T-helper 17 cell (primary cell): ENCODE measurements around the gene GALNT15. TPM values are rescaled to one million over a fixed set of nuclear protein-coding genes. Genes with fewer than 3 reads are reported as not detected.

Experiments
- ATAC-seq: fragments of 150-1000 bp; cut with Tn5 transposase; 2 replicates; pipeline ENCODE4 v1.10.0; 2021; ENCODE audit warnings: mild to moderate bottlenecking, moderate library complexity
- DNase-seq, 3 donors: peaks; one replicate each; pipeline versions ENCODE4 v3.0.0 to v3.0.0-alpha.2; 2020 to 2021
- H3K9me3 ChIP-seq: one replicate; pipeline ENCODE4 v1.7.0; 2013; ENCODE audit warnings: low read length, mild to moderate bottlenecking; ENCODE audit not compliant: control insufficient read depth, poor library complexity, severe bottlenecking
- H3K27ac Mint-ChIP-seq: one replicate; pipeline ENCODE4 v1.8.0; 2022; ENCODE audit warnings: mild to moderate bottlenecking, moderate library complexity, mixed read lengths
- H3K27me3 Mint-ChIP-seq: one replicate; pipeline ENCODE4 v1.8.0; 2022; ENCODE audit warnings: mixed read lengths
- H3K36me3 Mint-ChIP-seq: one replicate; pipeline ENCODE4 v1.8.0; 2022; ENCODE audit warnings: low read depth, mixed read lengths
- H3K4me1 Mint-ChIP-seq: one replicate; pipeline ENCODE4 v1.8.0; 2022; ENCODE audit warnings: mild to moderate bottlenecking, mixed read lengths
- H3K4me3 Mint-ChIP-seq: one replicate; pipeline ENCODE4 v1.8.0; 2022; ENCODE audit warnings: mild to moderate bottlenecking, moderate library complexity, mixed read lengths
- total RNA-seq, 4 donors: library from RNA in 2 of 4; stranded (reverse) in 2 of 4; gene quantifications; one replicate each; pipeline ENCODE4 v1.2.3 and lab custom pipeline; 2022 to 2026

The GALNT15 gene
- total RNA-seq, 2 donors from 2014 or later = 0.42 TPM; not detected in 1

- H3K4me1 Mint-ChIP-seq = peaks cover 5% of the 10 kb centered on the region
- ATAC-seq = no peak
- H3K9me3 ChIP-seq = no peaks in the 10 kb centered on the region
- H3K27ac Mint-ChIP-seq = no peak overlapping the region
- no peak for DNase-seq
- no peak overlapping the region for H3K4me3 Mint-ChIP-seq
- H3K36me3 Mint-ChIP-seq = no peaks in the 10 kb centered on the region
- peaks cover 11% of the 10 kb centered on the region for H3K27me3 Mint-ChIP-seq
These were observed 9.3 kb downstream of the GALNT15 start for GRCh38 chr3:16183601-16184270.

GRCh38 chr3:16186086-16186485, 11.6 kb downstream of the GALNT15 start:
- H3K27ac Mint-ChIP-seq = no peak overlapping the region
- peaks cover 6% of the 10 kb centered on the region for H3K27me3 Mint-ChIP-seq
- H3K4me1 Mint-ChIP-seq = peaks cover 3% of the 10 kb centered on the region
- ATAC-seq (no peak), DNase-seq (no peak)
- H3K36me3 Mint-ChIP-seq = no peaks in the 10 kb centered on the region
- H3K9me3 ChIP-seq = no peaks in the 10 kb centered on the region
- H3K4me3 Mint-ChIP-seq = no peak overlapping the region

DNA sequence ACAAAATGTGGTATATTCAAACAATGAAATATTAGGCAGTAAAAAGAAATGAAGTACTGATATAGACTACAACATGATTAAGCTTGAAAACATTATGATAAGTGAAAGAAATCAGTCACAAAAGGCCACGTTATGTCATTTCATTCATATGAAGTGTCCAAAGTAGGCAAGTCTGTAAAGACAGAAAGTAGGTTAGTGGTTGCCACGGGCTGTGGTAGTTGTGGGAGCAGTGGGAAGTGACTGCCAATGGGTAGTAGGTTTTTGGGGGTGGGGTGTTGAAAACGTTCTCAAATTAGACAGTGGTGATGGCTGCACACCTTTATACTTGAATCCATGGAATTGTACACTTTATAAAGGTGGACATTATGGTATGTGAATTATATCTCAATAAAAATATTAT, 12.1 kb downstream of the GALNT15 start:
- no peak for ATAC-seq
- DNase-seq = no peak
- Mint-ChIP-seq H3K27me3 (peaks cover 6% of the 10 kb centered on the region), H3K36me3 (no peaks in the 10 kb centered on the region), H3K27ac (no peak overlapping the region), H3K4me3 (no peak overlapping the region), H3K4me1 (peaks cover 3% of the 10 kb centered on the region)
- no peaks in the 10 kb centered on the region for H3K9me3 ChIP-seq

DNA sequence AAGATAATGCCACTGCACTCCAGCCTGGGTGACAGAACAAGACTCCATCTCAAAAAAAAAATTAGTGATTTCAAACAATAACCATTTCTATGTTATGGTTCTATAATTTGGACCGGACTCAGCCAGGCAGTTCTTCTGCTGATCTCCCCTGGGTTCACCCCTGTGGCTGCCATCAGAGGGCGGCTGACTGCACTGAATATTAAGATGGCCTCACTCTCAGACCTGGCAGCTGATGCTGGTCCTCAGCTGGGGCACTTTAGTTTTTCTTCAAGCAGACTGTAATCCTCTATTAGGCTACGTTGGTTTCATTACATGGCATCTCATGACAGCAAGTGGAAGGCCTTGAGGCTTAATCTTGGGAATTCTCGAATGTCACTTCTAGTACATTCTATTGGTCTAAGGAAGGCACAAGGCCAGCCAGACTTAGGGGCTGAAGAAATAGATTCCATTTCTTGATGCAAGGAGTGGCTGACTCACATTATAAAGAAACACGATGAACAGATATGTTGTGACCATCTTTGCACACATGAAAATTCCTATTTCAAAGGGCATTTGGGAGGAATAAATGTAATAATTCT, 12.8 kb downstream of the GALNT15 start:
- no peaks in the 10 kb centered on the region for H3K9me3 ChIP-seq
- H3K4me1 Mint-ChIP-seq = peaks cover 3% of the 10 kb centered on the region
- H3K4me3 Mint-ChIP-seq = no peak overlapping the region
- H3K36me3 Mint-ChIP-seq = no peaks in the 10 kb centered on the region
- peaks cover 6% of the 10 kb centered on the region for H3K27me3 Mint-ChIP-seq
- DNase-seq = no peak
- no peak for ATAC-seq
- H3K27ac Mint-ChIP-seq = no peak overlapping the region

DNA sequence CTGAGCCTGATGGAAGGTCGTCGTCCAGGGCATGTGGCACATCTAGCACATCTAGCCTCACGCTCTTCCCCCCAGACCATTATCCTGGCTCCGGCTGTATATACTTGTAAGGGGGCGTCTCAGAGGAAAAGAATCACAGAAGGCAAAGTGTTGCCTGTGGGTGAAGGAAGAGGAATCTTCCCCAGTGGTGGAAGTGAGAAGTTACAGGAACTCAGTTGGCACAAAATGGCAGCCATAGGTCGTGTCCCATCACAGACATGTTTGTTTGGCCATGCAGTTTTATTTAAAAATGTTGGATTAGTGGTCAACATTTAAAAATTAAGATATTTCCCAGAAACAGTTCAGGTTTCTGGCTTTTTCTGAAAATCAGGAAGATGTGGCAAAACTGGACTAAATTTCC, 13.6 kb downstream of the GALNT15 start:
- H3K4me1 Mint-ChIP-seq = peaks cover 3% of the 10 kb centered on the region
- no peaks in the 10 kb centered on the region for H3K9me3 ChIP-seq
- no peaks in the 10 kb centered on the region for H3K36me3 Mint-ChIP-seq
- peaks cover 6% of the 10 kb centered on the region for H3K27me3 Mint-ChIP-seq
- no peak overlapping the region for H3K4me3 Mint-ChIP-seq
- DNase-seq (no peak), ATAC-seq (no peak)
- H3K27ac Mint-ChIP-seq = no peak overlapping the region

DNA sequence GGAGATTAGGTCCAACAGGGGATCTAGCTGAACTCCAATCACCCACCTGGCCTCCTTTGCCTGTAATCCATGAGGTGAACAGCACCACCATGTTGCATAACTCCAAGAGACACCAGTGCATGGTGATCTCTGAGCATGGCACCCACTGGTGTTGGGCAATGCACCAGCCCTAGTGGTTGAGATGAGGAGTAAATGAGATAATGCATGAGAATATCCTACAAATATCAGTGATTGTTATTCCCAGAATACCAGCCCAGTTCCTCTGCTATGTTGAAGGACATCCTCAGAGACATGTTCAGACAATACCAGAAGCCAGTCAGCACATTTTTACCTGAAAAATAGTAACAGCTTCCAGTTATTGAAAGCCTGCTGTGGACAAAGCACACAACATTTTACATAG, 14.7 kb downstream of the GALNT15 start:
- no peak for ATAC-seq
- H3K36me3 Mint-ChIP-seq = no peaks in the 10 kb centered on the region
- H3K9me3 ChIP-seq = no peaks in the 10 kb centered on the region
- H3K4me1 Mint-ChIP-seq = peaks cover 3% of the 10 kb centered on the region
- DNase-seq = no peak
- H3K4me3 Mint-ChIP-seq = no peak overlapping the region
- peaks cover 6% of the 10 kb centered on the region for H3K27me3 Mint-ChIP-seq
- H3K27ac Mint-ChIP-seq = no peak overlapping the region

GRCh38 chr3:16190704-16191103, 16.2 kb downstream of the GALNT15 start:
- Mint-ChIP-seq H3K4me3 (no peak overlapping the region), H3K36me3 (no peaks in the 10 kb centered on the region), H3K27me3 (peaks cover 6% of the 10 kb centered on the region)

GRCh38 chr3:16191591-16191990, 17.1 kb downstream of the GALNT15 start:
- no peak overlapping the region for H3K4me3 Mint-ChIP-seq
- peaks cover under 1% of the 10 kb centered on the region for H3K4me1 Mint-ChIP-seq
- H3K27ac Mint-ChIP-seq = no peak overlapping the region
- H3K27me3 Mint-ChIP-seq = peaks cover 6% of the 10 kb centered on the region
- ATAC-seq = no peak
- H3K36me3 Mint-ChIP-seq = no peaks in the 10 kb centered on the region
- H3K9me3 ChIP-seq = no peaks in the 10 kb centered on the region
- no peak for DNase-seq

More at GRCh38 chr3:16190704-16191103, 16.2 kb downstream of the GALNT15 start:
- Mint-ChIP-seq H3K4me1 (peaks cover 3% of the 10 kb centered on the region), H3K27ac (no peak overlapping the region)
- DNase-seq (no peak), ATAC-seq (no peak)
- H3K9me3 ChIP-seq = no peaks in the 10 kb centered on the region

- no peaks in the 10 kb centered on the region for H3K36me3 Mint-ChIP-seq
- H3K27ac Mint-ChIP-seq = no peak overlapping the region
- no peak for ATAC-seq
- H3K9me3 ChIP-seq = no peaks in the 10 kb centered on the region
- H3K27me3 Mint-ChIP-seq = peaks cover 6% of the 10 kb centered on the region
- no peaks in the 10 kb centered on the region for H3K4me1 Mint-ChIP-seq
- no peak for DNase-seq
- no peak overlapping the region for H3K4me3 Mint-ChIP-seq
These were observed 17.8 kb downstream of the GALNT15 start for GRCh38 chr3:16192176-16192811.

DNA sequence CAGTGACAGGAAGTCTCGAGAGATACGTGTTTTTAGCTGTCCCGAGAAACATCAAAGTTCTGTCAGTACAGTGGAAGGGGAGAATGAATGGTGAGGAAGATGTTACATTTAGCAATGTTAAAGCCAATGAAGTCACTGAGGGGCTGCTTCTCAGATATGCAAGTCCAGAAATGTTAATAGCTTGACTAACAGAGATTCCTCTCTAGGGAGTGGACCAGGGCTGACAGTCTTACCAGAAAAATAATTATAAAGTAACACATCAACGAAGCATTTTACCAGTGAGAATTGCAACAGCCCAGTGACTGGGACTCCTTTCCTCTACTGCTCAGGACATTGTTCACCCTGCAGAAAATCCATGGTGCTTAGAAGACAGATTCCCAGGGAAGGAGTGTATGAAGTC, 23.9 kb downstream of the GALNT15 start:
- H3K9me3 ChIP-seq = no peaks in the 10 kb centered on the region

DNA sequence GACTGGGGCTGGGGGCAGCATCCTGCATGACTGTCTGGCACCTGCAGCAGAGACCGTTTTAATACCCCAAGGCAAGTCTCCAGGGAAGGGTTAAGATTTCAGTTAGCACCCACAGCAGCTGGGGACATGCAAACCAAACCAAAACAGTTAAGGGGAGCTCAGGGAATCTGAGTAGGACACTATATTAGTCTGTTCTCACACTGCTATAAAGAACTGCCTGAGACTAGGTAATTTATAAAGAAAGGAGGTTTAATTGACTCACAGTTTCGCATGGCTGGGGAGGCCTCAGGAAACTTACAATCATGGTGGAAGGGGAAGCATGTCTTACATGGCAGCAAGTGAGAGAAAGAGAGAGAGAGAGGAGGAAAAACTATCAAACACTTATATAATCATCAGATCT, 25.3 kb downstream of the GALNT15 start:
- no peaks in the 10 kb centered on the region for H3K9me3 ChIP-seq
- Mint-ChIP-seq H3K27me3 (peaks cover 34% of the 10 kb centered on the region), H3K4me1 (no peaks in the 10 kb centered on the region), H3K36me3 (peaks cover 9% of the 10 kb centered on the region), H3K27ac (no peak overlapping the region), H3K4me3 (no peak overlapping the region)
- ATAC-seq (no peak), DNase-seq (no peak)

More for the DNA sequence above, 23.9 kb downstream of the GALNT15 start:
- H3K27me3 Mint-ChIP-seq = peaks cover 21% of the 10 kb centered on the region
- H3K4me3 Mint-ChIP-seq = no peak overlapping the region
- no peak overlapping the region for H3K27ac Mint-ChIP-seq
- H3K36me3 Mint-ChIP-seq = peaks cover 9% of the 10 kb centered on the region
- ATAC-seq = no peak
- no peaks in the 10 kb centered on the region for H3K4me1 Mint-ChIP-seq
- no peak for DNase-seq

DNA sequence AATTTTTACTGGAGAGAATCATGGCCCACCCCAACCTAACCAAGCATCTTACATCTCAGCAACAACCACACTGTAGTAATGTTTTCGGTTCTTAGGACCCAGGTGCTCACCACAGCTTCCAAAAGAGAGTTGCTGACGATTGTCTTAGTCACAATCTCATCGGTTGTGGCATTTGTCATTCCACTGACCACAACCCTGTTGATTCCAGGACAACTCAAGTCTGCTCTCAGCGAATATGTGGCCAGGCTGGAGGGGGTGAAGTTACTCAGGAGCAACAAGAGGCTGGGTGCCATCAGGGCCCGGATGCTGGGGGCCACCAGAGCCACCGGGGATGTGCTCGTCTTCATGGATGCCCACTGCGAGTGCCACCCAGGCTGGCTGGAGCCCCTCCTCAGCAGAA, 25.9 kb downstream of the GALNT15 start:
- H3K27me3 Mint-ChIP-seq = peaks cover 37% of the 10 kb centered on the region
- ATAC-seq = no peak

GRCh38 chr3:16203031-16203430, 28.6 kb downstream of the GALNT15 start:
- H3K36me3 Mint-ChIP-seq = peaks cover 9% of the 10 kb centered on the region
- H3K9me3 ChIP-seq = no peaks in the 10 kb centered on the region
- peaks cover 3% of the 10 kb centered on the region for H3K4me1 Mint-ChIP-seq
- ATAC-seq (no peak), DNase-seq (no peak)
- no peak overlapping the region for H3K4me3 Mint-ChIP-seq
- H3K27me3 Mint-ChIP-seq = peaks cover 45% of the 10 kb centered on the region
- H3K27ac Mint-ChIP-seq = no peak overlapping the region

More for the DNA sequence above, 25.9 kb downstream of the GALNT15 start:
- Mint-ChIP-seq H3K36me3 (peaks cover 9% of the 10 kb centered on the region), H3K27ac (no peak overlapping the region), H3K4me3 (no peak overlapping the region), H3K4me1 (peaks cover 3% of the 10 kb centered on the region)
- DNase-seq = no peak
- no peaks in the 10 kb centered on the region for H3K9me3 ChIP-seq
